A673 (cell line): ENCODE data around the gene ATP5ME. TPM values are rescaled to one million over a fixed set of nuclear protein-coding genes. Genes with fewer than 3 reads are reported as not detected.

Experiments
- BruUV-seq: library from RNA; stranded (reverse); fragments of 400-500 nt; replicated peaks from 2 replicates; lab custom pipeline; 2021; lab: Mats Ljungman, UMichigan
- CTCF ChIA-PET: fragments of 300-600 bp; sonication (Branson Sonifier 250); formaldehyde crosslinking; loops from one replicate; lab custom pipeline; 2022; ENCODE audit warnings: antibody characterized with exemption; lab: Charles Lee
- POLR2A ChIA-PET: fragments of 300-600 bp; sonication (Branson Sonifier 250); formaldehyde crosslinking; loops from one replicate; lab custom pipeline; 2022; ENCODE audit warnings: antibody characterized with exemption; ENCODE audit not compliant: low non-redundant PET; lab: Charles Lee
- DNase-seq: peaks from one replicate; pipeline ENCODE4 v3.0.0-alpha.2; 2015; ENCODE audit warnings: low spot score
- H3K27ac ChIP-seq: fragments of 200-600 bp; sonication (generic); 2 replicates; pipeline ENCODE4 v1.5.1; 2016; ENCODE audit warnings: mixed run types, low read depth, mild to moderate bottlenecking, mixed read lengths, antibody characterized with exemption, low read length; ENCODE audit not compliant: poor library complexity, severe bottlenecking
- H3K27me3 ChIP-seq: fragments of 200-600 bp; sonication (generic); replicated peaks from 2 replicates; pipeline ENCODE4 v1.6.1; 2017; ENCODE audit warnings: mixed run types, low read depth, mild to moderate bottlenecking, mixed read lengths, antibody characterized with exemption, low read length; ENCODE audit not compliant: insufficient read depth, poor library complexity
- H3K36me3 ChIP-seq: fragments of 200-600 bp; sonication (generic); 2 replicates; pipeline ENCODE4 v1.6.1; 2016; ENCODE audit warnings: mixed run types, mild to moderate bottlenecking, mixed read lengths, antibody characterized with exemption, low read length; ENCODE audit not compliant: insufficient read depth, poor library complexity, severe bottlenecking
- H3K4me1 ChIP-seq: fragments of 200-600 bp; sonication (generic); 2 replicates; pipeline ENCODE4 v1.6.1; 2017; ENCODE audit warnings: mixed run types, mild to moderate bottlenecking, mixed read lengths, antibody characterized with exemption, low read length; ENCODE audit not compliant: insufficient read depth, poor library complexity, severe bottlenecking
- H3K4me3 ChIP-seq: fragments of 200-600 bp; sonication (generic); 2 replicates; pipeline ENCODE4 v1.5.1; 2016; ENCODE audit warnings: low read depth, mixed run types, mild to moderate bottlenecking, mixed read lengths, low read length; ENCODE audit not compliant: poor library complexity, severe bottlenecking
- H3K9me3 ChIP-seq: fragments of 200-600 bp; sonication (generic); 2 replicates; pipeline ENCODE4 v1.6.1; 2016; ENCODE audit warnings: mixed run types, low read depth, mild to moderate bottlenecking, mixed read lengths, antibody characterized with exemption, low read length; ENCODE audit not compliant: poor library complexity, severe bottlenecking
- CTCF ChIP-seq: fragments of 300-800, 200-600 bp; sonication (generic); conservative IDR thresholded peaks from 2 replicates; pipeline ENCODE4 v1.5.1; 2017; ENCODE audit warnings: low read depth, mild to moderate bottlenecking, antibody characterized with exemption, low read length, moderate library complexity, mixed read lengths
- EZH2 ChIP-seq: fragments of 200-600 bp; sonication (generic); IDR thresholded peaks from 2 replicates; pipeline ENCODE4 v1.6.1; 2017; ENCODE audit warnings: borderline replicate concordance, low read depth, mild to moderate bottlenecking, mixed read lengths, antibody characterized with exemption, low read length; ENCODE audit not compliant: poor library complexity, severe bottlenecking
- intact Hi-C: fragments of 100-400 bp; cut with micrococcal nuclease; formaldehyde crosslinking; loops from one replicate; pipeline ENCODE4 v1.10.0; 2022; ENCODE audit not compliant: unreplicated experiment
- total RNA-seq: library from RNA; stranded (reverse); gene quantifications from 2 replicates; pipeline ENCODE4 v1.2.3, GENCODE V29; 2021

ATP5ME gene
- total RNA-seq, 1 experiment from 2014 or later: 383 TPM

DNA sequence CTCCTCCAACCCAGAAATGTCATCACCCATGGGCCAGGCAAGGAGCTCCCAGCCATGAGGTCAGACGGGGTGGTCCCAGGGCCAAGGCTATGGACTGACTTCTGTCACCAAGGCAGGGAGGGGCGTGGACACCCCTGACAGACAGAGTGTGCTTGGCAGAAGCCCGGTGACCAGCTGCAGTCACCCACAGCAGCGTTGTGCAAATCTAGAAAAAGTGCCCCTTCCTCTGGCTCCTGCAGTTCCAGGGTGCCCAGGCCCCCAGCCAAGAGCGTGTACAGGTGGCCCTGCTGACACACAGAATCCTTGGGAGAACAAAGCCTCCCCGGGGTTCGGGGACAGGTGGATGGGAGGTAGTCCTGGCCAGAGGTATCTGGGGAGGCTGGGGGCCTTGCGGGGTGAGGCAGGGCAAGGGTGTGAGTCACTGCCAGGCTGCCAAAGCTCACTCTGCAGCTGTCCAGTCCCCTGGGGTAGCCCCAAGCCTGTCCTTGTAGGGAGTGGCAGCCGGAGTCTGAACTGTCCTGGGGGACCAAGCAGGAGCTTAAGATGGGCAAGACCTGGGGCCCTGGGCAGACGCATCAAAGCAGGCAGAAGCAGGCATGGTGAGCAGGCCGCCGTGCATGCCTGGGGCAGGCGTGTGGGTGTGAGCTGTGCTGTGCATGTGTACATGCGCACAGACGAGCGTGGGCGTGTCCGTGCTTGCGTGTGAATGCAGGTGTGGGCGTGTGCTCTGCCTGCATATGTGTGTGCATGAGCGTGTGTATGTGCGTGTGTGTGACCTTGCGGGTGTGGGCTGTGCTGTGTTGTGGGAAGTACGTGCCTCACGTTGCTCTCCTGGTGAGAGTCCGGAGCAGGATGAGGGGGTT is 3.6 kb upstream of the ATP5ME start:
- ChIA-PET CTCF (no interaction called here), POLR2A (no interaction called here)
- Histone ChIP-seq H3K27me3 (no peaks in the 10 kb centered on the region), H3K9me3 (no peaks in the 10 kb centered on the region), H3K4me3 (no peak overlapping the region), H3K36me3 (peaks cover under 1% of the 10 kb centered on the region), H3K27ac (no peak overlapping the region), H3K4me1 (peaks cover 13% of the 10 kb centered on the region)
- intact Hi-C loops: no loop called here
- DNase-seq: no peak
- TF ChIP-seq CTCF: no peak
- no peak for TF ChIP-seq EZH2
- no TSS peak for BruUV-seq

DNA sequence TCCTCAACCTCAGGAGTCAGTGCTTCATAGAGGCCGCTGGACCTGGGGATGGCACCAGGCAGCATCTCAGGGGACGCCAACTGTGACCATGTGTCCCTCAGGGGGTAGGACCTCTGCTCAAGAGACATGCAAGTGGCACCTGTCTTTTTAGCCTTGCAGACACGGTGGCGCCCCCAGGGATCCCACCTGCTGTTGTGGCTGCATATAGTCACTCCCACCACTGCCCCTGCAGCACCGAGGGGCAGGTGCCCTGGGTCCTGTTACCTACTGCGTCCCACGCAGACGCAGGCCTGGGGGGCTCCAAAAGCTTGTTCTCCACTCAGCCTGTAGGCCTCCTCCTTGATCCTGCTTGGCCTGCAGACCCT is 2.8 kb upstream of the ATP5ME start:
- H3K4me3 ChIP-seq: no peak overlapping the region
- no TSS peak for BruUV-seq
- ChIA-PET POLR2A (no interaction called here), CTCF (no interaction called here)
- peaks cover 9% of the 10 kb centered on the region for H3K36me3 ChIP-seq
- no peak overlapping the region for H3K27ac ChIP-seq
- no peaks in the 10 kb centered on the region for H3K27me3 ChIP-seq
- no peaks in the 10 kb centered on the region for H3K9me3 ChIP-seq
- intact Hi-C loops: no loop called here
- no peak for DNase-seq
- TF ChIP-seq EZH2: no peak
- TF ChIP-seq CTCF: no peak
- peaks cover 14% of the 10 kb centered on the region for H3K4me1 ChIP-seq

GRCh38 chr4:675980-676870 is 2.1 kb upstream of the ATP5ME start:
- no peak overlapping the region for H3K4me3 ChIP-seq
- H3K27ac ChIP-seq: no peak overlapping the region
- H3K27me3 ChIP-seq: no peaks in the 10 kb centered on the region
- peaks cover 14% of the 10 kb centered on the region for H3K4me1 ChIP-seq
- BruUV-seq: no TSS peak
- no peaks in the 10 kb centered on the region for H3K9me3 ChIP-seq
- TF ChIP-seq CTCF: no peak
- no peak for TF ChIP-seq EZH2
- ChIA-PET CTCF (no interaction called here), POLR2A (no interaction called here)
- intact Hi-C loops: no loop called here
- peaks cover 15% of the 10 kb centered on the region for H3K36me3 ChIP-seq
- no peak for DNase-seq
